ENCODE measurements around the gene LZTR1. TPM values are rescaled to one million over a fixed set of nuclear protein-coding genes. Genes with fewer than 3 reads are reported as not detected.
"Not testable (repeated sequence)": the region's sequence is repeated elsewhere in the genome, so short reads cannot be mapped to it uniquely, and the experiment has no call there.

The LZTR1 gene
- total RNA-seq, 1 experiment from 2014 or later = 35.3 TPM

DNA sequence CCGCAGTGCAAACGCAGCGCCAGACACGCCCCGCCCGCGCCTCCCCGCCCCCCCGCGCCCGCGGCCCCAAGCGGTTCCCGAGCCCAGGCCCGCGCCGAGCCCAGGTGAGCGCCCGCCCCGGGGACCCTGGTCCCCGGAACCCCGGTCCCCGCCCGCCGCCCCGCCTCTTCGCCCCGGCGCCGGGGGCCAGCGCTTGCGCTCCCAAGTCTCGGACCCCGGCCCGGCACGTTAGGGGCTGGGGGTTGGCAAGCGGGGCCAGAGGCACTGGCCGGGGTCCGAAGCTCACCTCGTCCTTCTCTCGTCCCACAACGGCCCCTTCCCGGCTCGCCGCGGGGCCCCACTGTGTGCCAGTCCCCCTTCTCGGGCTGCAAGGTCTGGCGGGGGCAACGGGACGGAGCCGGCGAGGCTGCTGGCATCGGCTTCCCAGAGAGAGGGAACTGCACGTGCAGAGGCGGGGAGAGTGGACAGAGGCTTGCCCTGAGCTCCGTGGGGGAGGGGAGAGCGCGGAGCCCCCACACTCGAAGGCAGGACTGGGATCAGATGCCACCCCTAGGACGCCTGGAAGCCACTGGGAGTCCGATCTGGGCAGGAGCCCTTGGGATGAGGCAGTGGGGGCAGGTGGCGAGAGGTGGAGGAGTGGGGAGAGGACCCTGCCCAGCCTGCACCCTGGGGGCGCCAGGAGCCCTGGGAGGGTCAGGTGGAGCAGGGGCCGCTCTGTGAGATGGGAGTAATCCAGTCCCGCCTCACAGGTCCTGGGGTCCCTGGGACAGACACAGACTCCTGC lies 16.8 kb upstream of the LZTR1 start:
- no peak for DNase-seq (ENCODE audit: low read depth)

DNA sequence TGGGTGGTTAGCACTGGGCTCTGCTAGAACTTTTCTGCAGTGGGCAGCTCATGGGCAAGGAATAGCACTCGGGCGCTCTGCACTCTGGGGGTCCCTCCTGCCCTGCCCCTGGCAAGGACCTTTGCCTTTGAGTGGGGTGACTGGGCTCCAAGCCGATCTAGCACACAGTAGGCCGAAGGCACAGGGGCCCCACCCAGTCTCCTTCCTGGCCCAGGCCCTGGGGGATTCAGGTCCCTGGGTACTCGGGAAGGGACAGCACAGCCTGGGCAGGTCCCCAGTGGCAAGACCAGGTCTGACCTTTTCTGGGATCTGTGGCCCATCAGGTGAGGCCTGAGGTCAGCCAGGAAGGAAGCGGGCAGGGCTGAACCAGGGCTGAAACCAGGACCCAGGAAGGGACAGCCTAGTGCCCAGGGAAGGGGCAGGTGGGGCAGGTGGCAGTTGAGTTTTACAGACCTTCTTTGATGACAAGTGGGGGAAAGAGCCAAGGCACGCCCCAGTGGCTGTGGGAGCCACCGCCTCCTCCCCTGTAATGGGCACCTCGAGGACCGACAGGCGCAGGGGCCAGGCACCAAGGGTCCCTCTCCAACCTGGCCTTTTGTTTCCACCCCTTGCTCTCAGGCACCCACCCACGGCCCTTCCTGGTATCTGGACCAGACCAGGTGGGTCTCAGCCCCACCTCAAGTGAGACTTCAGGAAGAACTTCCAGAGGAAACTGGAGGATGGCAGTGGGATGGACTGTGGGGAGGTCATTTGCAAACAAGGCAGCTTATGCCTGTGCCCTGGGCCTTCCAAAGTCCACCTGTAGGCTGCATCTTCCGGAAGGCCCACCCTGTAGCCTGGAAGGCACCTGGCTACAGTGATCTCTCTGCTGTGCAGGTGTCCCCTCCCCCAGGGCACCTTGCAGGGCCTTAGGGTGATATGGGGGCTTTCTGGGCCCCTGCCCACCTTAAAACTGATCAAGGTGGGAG lies 15.9 kb upstream of the LZTR1 start:
- no peak for DNase-seq (ENCODE audit: low read depth)

DNA sequence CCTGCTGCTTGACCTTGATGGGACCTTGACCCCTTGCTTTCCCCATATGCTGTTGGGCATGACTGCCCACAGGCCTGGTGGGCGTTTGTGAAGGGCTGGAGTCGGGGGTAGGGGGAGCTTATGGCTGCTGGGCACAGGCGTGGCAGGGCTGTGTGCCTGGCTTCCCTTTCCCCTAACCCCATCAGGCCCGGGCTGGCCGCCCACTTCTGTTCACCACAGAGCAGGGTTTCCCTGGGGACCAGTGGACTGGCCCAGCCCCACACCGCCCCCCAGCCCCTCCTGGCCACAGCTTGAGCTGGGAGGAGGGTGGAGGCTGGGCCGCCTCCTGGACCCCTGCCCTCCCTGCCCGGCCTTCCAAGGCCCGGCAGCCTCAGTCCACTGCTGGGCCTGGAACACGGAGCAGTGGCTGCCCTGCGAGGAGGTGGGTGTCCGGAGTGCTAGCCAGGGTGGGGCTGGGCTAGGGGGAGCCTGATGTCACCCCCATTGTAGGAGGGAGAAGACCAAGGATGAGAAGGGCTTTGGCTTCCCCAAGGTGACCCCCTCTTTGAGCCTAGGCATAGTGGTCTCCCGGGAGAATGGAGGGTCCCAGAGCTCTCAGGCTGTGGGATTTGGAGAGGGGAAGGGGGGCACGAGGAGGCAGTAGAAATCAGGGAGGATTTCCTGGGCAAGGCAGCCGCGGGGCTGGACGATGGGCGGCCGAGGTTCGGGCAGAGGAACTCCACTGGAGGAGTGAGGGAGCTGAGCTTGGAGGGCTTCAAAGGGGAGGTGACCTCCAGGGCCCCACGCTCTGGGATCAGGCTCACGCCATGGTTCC lies 15.0 kb upstream of the LZTR1 start, which contains the start of gene AIFM3:
Gene AIFM3, plus strand, starts transcription at position 373 of the 814 bp plus-strand sequence. CDS start 690 bp downstream, outside the sequence.
- DNase-seq (ENCODE audit: low read depth) = no peak

DNA sequence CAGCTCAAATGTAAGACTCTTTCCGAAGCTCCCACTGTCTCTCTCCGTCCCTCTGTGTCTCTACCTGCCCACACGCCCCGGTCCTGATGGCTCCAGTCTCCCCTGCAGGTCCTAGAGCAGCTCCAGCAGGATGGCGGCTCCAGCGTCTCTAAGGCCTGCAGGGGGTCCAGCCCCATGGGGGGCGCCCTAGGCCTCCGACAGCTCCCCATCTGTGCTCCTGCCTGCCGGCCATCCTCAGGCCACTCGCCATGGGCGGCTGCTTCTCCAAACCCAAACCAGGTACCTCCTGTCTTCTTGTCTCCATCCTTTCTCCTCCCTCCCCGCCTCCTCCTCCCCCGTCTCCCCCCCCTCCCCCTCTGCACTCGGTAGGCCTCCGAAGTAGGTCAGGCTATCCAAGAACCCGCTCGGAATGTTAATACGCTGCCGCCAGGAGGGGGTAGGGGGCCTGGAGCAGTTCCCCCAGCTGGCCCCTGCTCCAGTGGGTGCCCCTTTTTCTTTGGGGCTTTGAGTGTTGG lies 14.3 kb upstream of the LZTR1 start:
- DNase-seq (ENCODE audit: low read depth) = no peak

DNA sequence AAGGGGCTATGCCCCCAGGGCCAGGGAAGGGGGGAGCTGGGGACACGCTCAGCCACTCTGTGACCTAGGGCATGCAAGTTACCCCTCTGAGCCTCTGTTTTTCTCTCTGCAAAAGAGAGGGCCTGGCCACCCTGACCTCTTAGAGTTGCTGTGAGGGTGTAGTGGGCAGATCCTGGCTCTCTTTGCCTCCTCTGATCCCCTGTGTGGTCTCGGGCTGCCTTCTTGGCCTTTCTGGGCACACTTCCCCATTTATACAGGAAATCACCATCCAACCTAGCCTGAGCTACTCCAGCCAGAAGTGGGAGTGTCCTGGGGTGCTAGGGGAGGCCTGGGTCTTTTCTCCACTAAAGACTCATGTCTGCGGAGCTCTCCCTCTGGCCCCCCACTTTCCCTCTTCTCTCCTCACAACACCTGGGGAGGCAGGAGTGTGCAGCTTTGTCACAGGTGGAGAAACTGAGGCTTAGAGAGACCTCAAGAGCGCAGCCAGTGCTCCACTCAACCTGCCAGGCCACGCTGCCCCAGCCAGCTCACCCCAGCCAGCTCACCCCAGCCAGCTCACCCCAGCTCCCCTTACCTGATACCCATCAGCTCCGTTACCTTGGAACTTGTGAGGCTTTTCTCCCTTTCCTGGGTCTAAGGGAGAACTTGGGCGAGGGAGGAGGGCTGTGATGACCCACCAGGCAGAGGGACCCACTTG lies 13.7 kb upstream of the LZTR1 start:
- DNase-seq (ENCODE audit: low read depth) = no peak

DNA sequence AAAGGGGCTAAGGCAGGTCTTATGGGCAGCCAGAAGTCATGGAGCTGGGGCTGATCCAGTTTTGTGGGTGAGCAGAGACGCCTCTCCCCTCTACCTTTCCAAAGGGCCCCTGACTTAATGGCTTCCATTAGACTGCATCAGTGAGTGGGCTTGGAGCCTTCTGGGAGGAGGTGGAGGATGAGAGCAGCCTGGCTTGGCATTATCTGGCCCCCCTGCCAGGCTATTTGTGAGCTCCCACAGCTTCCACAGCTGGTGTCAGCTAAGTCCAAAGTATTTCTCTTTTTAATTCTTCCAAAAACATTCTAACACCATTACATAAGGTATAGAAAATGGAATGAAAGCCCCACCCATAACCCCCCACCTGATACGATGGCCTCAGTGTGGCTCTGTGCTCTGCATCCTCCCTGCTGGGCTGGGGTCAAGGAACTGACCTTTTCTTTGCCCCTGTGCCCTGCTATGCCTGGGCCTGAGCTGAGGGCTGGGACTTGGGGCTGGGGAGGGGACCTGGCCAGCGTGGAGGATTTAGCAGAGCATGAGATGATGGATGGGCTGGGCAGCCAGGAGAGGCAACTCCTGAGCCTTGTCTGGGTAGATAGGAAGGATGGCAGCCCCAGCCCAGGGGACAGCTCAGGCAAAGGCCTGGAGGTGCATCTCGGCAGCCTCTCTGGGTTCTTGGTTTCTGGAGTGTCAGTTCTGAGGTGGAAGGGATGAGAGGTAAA lies 11.0 kb upstream of the LZTR1 start:
- no peak for DNase-seq (ENCODE audit: low read depth)

DNA sequence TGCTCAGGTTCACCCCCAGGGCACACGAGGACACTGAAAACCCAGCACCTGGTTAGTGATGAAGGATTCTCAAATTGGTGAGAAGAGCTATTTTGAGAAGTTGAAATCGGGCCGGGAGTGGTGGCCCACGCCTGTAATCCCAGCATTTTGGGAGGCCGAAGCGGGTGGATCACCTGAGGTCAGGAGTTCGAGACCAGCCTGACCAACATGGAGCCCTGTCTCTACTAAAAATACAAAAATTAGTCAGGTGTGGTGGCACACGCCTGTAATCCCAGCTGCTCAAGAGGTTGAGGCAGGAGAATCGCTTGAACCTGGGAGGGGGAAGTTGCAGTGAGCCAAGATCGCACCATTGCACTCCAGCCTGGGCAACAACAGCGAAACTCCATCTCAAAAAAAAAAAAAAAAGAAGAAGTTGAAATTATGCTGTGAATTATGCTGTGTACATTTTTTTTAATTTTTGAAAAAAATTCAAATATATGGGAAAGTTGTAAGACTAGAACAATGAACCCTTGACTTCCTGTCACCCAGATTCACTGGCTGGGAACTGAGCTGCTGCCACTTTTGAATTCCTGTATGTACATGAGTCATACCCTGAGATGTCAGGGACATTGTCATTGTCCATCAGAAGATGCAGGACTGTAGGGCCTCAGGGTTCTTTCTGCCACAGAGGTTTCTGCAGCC lies 9.9 kb upstream of the LZTR1 start:
- DNase-seq (ENCODE audit: low read depth) = not testable (repeated sequence)

DNA sequence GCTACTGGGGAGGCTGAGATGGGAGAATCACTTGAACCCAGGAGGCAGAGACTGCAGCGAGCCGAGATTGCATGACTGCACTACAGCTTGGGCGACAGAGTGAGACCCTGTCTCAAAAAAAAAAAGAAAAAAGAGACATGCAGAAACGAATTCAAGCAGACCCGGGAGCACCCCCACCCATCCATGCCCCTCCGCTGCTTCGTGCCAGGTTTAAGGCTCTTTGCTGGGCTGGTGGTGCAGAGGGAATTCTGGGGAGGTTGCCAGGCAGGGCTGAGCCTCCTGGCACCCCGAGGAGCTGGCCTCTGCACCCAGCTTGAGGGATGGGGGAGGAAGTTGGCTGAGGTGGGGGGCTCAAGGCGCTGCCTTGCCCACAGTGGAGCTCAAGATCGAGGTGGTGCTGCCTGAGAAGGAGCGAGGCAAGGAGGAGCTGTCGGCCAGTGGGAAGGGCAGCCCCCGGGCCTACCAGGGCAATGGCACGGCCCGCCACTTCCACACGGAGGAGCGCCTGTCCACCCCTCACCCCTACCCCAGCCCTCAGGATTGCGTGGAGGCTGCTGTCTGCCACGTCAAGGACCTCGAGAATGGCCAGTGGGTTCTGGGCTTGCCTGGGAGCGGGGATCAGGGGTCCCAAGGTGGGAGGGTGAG lies 9.0 kb upstream of the LZTR1 start:
- DNase-seq (ENCODE audit: low read depth) = no peak

DNA sequence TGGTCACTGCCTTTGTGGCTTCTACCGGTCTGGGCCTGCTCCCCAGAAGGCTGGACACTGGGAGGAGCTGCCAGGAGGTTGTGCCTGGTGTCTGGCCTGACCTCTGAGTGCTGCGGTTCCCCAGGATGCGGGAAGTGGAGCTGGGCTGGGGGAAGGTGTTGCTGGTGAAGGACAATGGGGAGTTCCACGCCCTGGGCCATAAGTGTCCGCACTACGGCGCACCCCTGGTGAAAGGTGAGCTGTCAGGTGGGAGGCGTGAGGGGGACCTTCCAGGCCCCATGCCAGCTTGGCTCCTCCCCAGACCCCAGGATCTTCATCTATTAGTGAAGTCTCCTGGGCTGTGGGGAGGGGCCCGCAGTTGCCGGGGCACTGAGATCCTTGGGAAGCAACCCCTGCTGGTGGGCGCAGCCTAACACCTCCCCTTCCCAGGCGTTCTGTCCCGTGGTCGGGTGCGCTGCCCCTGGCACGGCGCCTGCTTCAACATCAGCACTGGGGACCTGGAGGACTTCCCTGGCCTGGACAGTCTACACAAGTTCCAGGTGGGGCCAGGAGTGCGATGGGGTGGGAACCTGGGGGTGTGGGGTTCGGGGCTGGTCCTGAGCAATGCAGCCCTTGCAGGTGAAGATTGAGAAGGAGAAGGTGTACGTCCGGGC lies 8.3 kb upstream of the LZTR1 start:
- DNase-seq (ENCODE audit: low read depth) = no peak

DNA sequence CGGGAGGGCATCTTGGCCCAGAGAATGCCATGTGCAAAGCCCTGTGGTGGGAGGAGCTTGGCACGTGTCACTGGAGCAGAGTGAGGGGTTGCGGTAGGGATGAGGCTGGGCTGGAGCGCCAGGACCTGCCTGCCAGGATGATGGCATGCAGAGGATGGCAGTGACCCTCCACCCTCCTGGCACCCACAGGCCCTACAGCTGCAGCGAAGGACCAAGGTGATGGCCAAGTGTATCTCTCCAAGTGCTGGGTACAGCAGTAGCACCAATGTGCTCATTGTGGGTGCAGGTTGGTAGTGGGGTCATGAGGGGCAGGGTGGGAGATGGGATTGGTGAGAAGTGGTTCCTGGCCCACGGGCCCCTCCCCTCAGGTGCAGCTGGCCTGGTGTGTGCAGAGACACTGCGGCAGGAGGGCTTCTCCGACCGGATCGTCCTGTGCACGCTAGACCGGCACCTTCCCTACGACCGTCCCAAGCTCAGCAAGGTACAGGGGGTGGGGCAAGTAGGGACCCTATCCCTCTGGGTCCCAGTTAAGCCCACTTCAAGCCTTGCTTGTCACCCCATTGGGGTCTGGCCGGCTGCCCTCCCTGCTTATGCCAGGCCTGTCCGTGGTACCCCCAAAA lies 7.7 kb upstream of the LZTR1 start:
- no peak for DNase-seq (ENCODE audit: low read depth)

DNA sequence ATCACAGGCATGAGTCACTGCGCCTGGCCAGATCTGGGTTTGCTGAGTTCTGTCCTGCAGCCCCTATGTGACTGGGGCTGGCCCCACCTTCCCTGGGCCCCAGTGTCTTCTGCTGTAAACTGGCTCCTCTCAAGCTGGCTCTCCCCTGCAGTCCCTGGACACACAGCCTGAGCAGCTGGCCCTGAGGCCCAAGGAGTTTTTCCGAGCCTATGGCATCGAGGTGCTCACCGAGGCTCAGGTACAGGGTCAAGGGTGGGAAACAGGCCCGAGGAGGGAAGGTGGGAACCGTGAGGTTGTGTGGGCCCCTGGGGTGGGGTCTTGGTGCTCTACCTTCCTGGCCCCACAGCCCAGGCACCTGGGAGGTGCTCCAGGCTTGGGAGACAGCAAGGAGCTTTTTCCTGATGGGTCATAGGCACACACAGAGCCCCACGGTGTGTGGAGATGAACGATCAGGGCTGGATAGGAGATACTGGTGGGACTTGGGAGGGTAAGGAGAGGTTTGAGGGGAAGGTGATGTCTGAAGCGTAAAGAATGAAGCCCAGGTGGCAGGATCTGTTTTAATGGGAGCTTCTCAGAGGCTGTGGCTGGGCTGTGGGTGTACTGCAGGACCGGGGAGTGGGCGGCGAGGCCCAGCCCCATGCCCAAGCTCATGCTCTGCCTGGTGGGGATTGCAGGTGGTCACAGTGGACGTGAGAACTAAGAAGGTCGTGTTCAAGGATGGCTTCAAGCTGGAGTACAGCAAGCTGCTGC lies 6.4 kb upstream of the LZTR1 start:
- no peak for DNase-seq (ENCODE audit: low read depth)

DNA sequence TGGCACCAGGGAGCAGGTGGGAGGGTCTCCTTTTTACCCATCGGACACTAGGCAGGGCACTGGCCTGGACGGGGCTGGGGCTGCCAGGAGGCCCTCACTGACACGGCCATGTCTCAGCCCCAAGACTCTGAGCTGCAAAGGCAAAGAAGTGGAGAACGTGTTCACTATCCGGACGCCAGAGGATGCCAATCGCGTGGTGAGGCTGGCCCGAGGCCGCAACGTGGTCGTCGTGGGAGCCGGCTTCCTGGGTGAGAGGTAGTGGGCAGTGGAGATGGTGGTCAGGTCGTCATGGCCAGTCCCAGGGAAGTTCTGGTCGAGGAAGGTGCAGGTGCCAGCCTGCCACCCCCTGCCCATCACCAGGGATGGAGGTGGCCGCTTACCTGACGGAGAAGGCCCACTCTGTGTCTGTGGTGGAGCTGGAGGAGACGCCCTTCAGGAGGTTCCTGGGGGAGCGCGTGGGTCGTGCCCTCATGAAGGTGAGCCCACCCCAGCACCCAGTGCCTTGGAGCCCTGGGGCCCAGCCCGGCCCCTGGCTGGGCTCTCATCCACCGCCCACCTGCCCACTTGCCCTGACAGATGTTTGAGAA lies 5.7 kb upstream of the LZTR1 start:
- DNase-seq (ENCODE audit: low read depth) = no peak

DNA sequence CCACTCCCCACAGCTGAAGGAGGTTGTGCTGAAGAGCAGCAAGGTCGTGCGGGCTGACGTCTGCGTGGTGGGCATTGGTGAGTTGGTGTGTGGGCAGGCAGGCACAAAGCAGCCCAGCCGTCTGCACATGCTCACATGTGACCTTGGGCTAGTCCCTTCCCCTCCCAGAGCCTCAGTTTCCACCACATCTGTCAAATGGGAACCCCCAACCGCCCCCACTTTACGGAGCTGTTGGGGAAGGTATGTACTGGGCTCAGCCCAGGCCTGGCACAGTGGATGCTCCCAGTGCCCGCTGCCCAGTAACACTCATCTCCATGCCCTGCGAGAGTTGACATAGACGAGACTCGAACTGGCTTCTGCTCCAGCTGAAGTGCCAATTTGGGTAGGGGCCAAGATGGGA lies 5.1 kb upstream of the LZTR1 start:
- DNase-seq (ENCODE audit: low read depth) = no peak

DNA sequence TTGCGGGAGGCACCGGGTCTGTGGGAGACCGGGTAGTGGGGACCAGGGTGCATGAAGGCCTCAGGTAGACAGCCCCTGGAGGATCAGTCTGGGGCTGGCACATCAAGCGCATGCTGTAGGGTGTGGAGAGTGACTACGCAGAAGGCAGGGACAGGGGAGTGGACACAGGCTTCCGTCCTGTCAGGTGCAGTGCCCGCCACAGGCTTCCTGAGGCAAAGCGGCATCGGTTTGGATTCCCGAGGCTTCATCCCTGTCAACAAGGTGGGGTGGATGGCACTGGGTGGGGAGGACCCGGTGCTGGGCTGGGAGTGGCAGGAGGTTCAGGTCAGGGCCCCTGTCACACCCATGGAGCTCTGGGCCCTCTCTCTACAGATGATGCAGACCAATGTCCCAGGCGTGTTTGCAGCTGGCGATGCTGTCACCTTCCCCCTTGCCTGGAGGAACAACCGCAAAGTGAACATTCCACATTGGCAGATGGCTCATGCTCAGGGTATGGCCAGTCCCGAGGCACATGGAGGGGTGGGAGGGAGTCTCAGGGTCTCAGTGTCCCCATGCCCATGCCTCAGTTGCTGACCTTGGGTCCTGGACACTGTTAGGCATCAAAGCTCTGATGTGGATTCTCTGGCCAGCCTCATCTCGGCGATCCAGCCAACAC lies 4.5 kb upstream of the LZTR1 start:
- DNase-seq (ENCODE audit: low read depth) = no peak

DNA sequence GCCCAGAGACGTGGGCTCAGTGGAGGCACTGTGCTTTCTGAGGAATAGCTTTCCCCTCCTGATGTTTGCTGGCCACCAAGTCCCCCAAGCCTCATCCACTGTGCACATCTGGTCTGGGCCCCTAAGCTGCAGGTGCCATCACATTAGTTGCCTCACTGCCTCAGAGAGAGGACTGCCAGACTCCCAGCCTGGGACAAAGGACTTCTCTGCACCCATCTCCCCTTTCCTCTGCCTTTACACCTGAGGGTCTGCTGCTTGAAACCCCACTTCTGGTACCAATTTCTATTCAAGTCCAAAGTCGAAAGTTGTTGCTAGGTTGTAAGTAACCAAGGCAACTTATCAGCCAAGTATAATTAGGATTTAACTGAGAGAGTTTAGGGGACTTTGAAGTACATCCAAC lies 3.7 kb upstream of the LZTR1 start:
- no peak for DNase-seq (ENCODE audit: low read depth)

DNA sequence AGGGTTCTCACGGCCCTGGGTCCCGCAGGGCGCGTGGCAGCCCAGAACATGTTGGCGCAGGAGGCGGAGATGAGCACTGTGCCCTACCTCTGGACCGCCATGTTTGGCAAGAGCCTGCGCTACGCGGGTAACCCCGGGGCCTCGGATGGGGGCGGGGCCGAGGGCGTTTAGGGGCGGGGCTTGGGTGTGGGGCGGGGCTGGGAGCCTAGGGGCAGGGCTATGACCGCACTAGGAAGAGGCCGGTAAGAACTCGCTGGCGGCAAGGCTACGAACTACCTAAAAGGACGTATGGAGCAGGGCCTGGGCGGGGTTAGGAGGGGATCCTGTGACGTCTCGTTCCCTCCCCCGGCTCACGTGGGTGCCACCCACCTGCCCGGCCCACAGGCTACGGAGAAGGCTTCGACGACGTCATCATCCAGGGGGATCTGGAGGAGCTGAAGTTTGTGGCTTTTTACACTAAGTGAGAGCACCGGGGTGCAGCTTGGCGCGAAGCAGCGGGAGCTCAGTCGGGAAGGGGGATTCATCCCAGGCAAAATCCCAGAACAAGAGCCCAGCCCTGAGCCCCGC lies 2.8 kb upstream of the LZTR1 start:
- DNase-seq (ENCODE audit: low read depth) = no peak
